BLaER1 (cell line): ENCODE results near the gene SULT2B1.
A peak's percentile ranks its signal among the peaks of the same experiment; 100 is the strongest.

Experiments
- H3K27ac ChIP-seq: shearing (Covaris generic); formaldehyde crosslinking; 2 replicates; pipeline ENCODE4 v1.8.1; 2022
- H3K27me3 ChIP-seq: shearing (Covaris generic); formaldehyde crosslinking; 2 replicates; pipeline ENCODE4 v1.8.1; 2022
- H3K36me3 ChIP-seq: shearing (Covaris generic); formaldehyde crosslinking; 2 replicates; pipeline ENCODE4 v1.8.1; 2022
- H3K4me1 ChIP-seq: shearing (Covaris generic); formaldehyde crosslinking; 2 replicates; pipeline ENCODE4 v1.8.1; 2022
- H3K4me2 ChIP-seq: shearing (Covaris generic); formaldehyde crosslinking; 2 replicates; pipeline ENCODE4 v1.8.1; 2022
- H3K4me3 ChIP-seq: shearing (Covaris generic); formaldehyde crosslinking; 2 replicates; pipeline ENCODE4 v1.8.1; 2022
- H3K9ac ChIP-seq: shearing (Covaris generic); formaldehyde crosslinking; 2 replicates; pipeline ENCODE4 v1.8.1; 2022
- H3K9me3 ChIP-seq: shearing (Covaris generic); formaldehyde crosslinking; 2 replicates; pipeline ENCODE4 v1.8.1; 2022
- H4K20me1 ChIP-seq: shearing (Covaris generic); formaldehyde crosslinking; 2 replicates; pipeline ENCODE4 v1.8.1; 2022
- Cebpa-rat ChIP-seq: shearing (Covaris generic); IDR thresholded peaks from 2 replicates; pipeline ENCODE4 v1.8.1; 2022

Gene SULT2B1

DNA sequence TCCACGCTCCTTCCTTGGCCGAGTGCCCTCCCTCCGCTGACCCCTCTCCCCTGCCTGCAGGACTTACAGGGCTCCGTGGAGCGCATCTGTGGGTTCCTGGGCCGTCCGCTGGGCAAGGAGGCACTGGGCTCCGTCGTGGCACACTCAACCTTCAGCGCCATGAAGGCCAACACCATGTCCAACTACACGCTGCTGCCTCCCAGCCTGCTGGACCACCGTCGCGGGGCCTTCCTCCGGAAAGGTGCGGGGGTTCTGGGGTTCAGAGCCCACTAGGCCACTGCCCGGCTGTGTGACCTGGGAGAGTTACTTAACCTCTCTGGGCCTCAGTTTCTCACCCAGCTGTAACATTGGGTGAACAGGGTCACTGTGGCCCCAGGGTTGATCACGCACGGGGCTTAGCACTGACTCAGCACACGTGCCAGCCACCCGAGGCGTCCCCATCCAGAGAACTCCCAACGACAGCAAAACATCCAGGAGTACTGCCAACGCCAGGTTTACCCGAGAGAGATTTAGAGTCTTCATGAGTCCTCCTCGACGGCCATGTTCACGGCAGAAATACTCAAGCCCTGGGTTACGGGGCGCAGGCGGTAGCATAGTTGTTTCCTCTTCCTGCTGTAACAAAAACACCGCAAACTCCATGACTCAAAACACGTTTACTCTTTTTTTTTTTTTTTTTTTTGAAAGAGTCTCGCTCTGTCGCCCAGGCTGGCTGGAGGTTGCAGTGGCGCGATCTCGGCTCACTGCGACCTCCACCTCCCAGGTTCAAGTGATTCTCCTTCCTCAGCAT is 44.9 kb downstream of the SULT2B1 start:
- no peaks in the 10 kb centered on the region for H3K9me3 ChIP-seq
- no peak overlapping the region for H3K4me3 ChIP-seq
- no peaks in the 10 kb centered on the region for H4K20me1 ChIP-seq
- no peak for TF ChIP-seq Cebpa-rat
- H3K4me1 ChIP-seq, result peaks cover 47% of the 10 kb centered on the region
- no peaks in the 10 kb centered on the region for H3K27me3 ChIP-seq
- H3K27ac ChIP-seq, result peak overlapping the region; percentile 61
- no peak overlapping the region for H3K9ac ChIP-seq
- H3K36me3 ChIP-seq, result no peaks in the 10 kb centered on the region
- H3K4me2 ChIP-seq, result peak overlapping the region; percentile 63

DNA sequence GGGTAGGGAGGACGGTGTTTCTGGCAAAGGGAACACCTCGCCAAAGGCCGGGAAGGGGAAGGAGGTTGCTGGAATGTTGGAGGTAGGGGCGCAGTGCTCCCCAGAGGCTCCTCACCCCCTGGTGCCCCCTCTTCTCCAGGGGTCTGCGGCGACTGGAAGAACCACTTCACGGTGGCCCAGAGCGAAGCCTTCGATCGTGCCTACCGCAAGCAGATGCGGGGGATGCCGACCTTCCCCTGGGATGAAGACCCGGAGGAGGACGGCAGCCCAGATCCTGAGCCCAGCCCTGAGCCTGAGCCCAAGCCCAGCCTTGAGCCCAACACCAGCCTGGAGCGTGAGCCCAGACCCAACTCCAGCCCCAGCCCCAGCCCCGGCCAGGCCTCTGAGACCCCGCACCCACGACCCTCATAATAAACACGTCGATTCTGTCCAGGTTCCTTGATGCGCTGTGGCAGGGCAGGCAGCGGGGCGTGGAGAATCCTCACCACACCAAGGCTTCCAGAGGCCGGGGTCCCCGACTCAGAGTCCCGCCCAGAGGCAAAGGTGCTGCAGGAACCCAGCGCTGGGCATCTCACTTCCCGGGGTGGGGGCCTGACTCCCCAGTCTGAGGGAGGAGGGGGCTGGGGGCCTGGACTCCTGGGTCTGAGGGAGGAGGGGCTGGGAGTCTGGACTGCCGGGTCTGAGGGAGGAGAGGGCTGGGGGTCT is 47.2 kb downstream of the SULT2B1 start:
- H3K27ac ChIP-seq, result no peak overlapping the region
- H3K9me3 ChIP-seq, result no peaks in the 10 kb centered on the region
- H3K9ac ChIP-seq, result no peak overlapping the region
- peaks cover 35% of the 10 kb centered on the region for H3K4me1 ChIP-seq
- H3K27me3 ChIP-seq, result no peaks in the 10 kb centered on the region
- no peak overlapping the region for H3K4me3 ChIP-seq
- no peak for TF ChIP-seq Cebpa-rat
- no peaks in the 10 kb centered on the region for H4K20me1 ChIP-seq
- H3K36me3 ChIP-seq, result peaks cover 7% of the 10 kb centered on the region; the same call in 1 of the 2 replicates
- H3K4me2 ChIP-seq, result peak overlapping the region; percentile 46

- no peaks in the 10 kb centered on the region for H4K20me1 ChIP-seq
- TF ChIP-seq Cebpa-rat, result no peak
- no peak overlapping the region for H3K4me2 ChIP-seq
- no peak overlapping the region for H3K27ac ChIP-seq
- H3K9me3 ChIP-seq, result no peaks in the 10 kb centered on the region
- H3K36me3 ChIP-seq, result peaks cover 7% of the 10 kb centered on the region; the same call in 1 of the 2 replicates
- H3K4me3 ChIP-seq, result no peak overlapping the region
- peaks cover 33% of the 10 kb centered on the region for H3K4me1 ChIP-seq
- no peak overlapping the region for H3K9ac ChIP-seq
- no peaks in the 10 kb centered on the region for H3K27me3 ChIP-seq
These were observed 48.9 kb downstream of the SULT2B1 start for GRCh38 chr19:48600679-48601417.

DNA sequence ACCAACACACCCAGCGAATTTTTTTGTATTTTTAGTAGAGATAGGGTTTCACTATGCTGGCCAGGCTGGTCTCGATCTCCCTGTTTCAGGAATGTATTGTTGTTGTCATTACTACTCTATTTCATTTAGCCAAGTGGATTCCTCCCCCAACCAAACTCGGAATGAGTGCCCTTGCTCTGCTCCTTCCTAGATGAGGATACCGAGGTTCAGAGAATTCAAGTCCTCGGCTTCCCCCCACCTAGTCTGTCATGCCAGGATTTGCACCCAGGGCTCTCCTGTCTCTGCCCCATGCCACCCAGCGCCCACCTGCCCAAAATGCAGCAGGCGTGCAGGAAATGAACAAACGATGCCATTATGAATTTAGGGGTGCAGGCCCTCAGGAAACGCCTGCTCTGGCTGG is 51.0 kb downstream of the SULT2B1 start:
- Histone ChIP-seq H3K9ac (no peak overlapping the region), H3K4me1 (peaks cover 13% of the 10 kb centered on the region), H3K4me3 (no peak overlapping the region), H3K27me3 (no peaks in the 10 kb centered on the region), H4K20me1 (no peaks in the 10 kb centered on the region), H3K9me3 (no peaks in the 10 kb centered on the region), H3K36me3 (peaks cover 7% of the 10 kb centered on the region; the same call in 1 of the 2 replicates), H3K4me2 (no peak overlapping the region), H3K27ac (no peak overlapping the region)
- no peak for TF ChIP-seq Cebpa-rat

- no peak for TF ChIP-seq Cebpa-rat
- no peak overlapping the region for H3K4me3 ChIP-seq
- no peak overlapping the region for H3K4me2 ChIP-seq
- no peaks in the 10 kb centered on the region for H4K20me1 ChIP-seq
- no peak overlapping the region for H3K9ac ChIP-seq
- H3K4me1 ChIP-seq, result peaks cover 15% of the 10 kb centered on the region
- H3K27me3 ChIP-seq, result no peaks in the 10 kb centered on the region
- H3K27ac ChIP-seq, result no peak overlapping the region
- no peaks in the 10 kb centered on the region for H3K9me3 ChIP-seq
- peaks cover 7% of the 10 kb centered on the region; the same call in 1 of the 2 replicates for H3K36me3 ChIP-seq
These were observed 51.5 kb downstream of the SULT2B1 start for GRCh38 chr19:48603449-48603848.

GRCh38 chr19:48603850-48604249 is 51.9 kb downstream of the SULT2B1 start:
- TF ChIP-seq Cebpa-rat, result no peak
- no peaks in the 10 kb centered on the region for H4K20me1 ChIP-seq
- H3K4me3 ChIP-seq, result no peak overlapping the region
- H3K4me1 ChIP-seq, result peaks cover 18% of the 10 kb centered on the region
- peaks cover 7% of the 10 kb centered on the region; the same call in 1 of the 2 replicates for H3K36me3 ChIP-seq
- H3K9ac ChIP-seq, result no peak overlapping the region
- no peaks in the 10 kb centered on the region for H3K27me3 ChIP-seq
- H3K4me2 ChIP-seq, result no peak overlapping the region
- H3K9me3 ChIP-seq, result no peaks in the 10 kb centered on the region
- no peak overlapping the region for H3K27ac ChIP-seq

DNA sequence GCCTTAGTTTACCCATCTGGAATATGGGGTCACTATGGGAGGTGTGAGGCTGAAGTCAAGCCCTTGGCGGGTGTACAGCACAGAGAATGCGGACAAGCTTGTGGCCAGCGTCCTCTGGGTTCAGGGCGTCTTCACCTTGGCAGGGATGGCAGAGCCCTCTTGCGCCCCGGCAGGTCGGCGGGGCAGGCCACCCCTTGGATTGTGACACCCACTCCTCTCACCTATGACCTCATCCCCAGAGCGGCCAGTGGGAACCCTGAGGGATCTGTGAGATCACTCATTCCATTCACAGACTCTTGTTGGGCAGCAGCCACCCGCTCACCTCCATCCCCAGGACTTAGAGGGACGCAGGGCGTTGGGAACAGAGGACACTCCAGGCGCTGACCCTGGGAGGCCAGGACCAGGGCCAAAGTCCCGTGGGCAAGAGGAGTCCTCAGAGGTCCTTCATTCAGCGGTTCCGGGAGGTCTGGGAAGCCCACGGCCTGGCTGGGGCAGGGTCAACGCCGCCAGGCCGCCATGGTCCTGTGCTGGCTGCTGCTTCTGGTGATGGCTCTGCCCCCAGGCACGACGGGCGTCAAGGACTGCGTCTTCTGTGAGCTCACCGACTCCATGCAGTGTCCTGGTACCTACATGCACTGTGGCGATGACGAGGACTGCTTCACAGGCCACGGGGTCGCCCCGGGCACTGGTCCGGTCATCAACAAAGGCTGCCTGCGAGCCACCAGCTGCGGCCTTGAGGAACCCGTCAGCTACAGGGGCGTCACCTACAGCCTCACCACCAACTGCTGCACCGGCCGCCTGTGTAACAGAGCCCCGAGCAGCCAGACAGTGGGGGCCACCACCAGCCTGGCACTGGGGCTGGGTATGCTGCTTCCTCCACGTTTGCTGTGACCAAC is 54.7 kb downstream of the SULT2B1 start, which contains the start of gene SPACA4:
SPACA4 (plus strand) TSS at position 280 of the 896 bp plus-strand sequence; CDS start at position 517, 237 bp downstream.
- no peaks in the 10 kb centered on the region for H4K20me1 ChIP-seq
- no peak within 1 kb of the TSS for H3K4me2 ChIP-seq
- H3K27ac ChIP-seq, result no peak within 1 kb of the TSS
- H3K9ac ChIP-seq, result 0 out of 2 replicates have a peak within 1 kb of the TSS, but pooled peaks have one; percentile 34
- H3K9me3 ChIP-seq, result no peaks in the 10 kb centered on the region
- peaks cover 7% of the 10 kb centered on the region; the same call in 1 of the 2 replicates for H3K36me3 ChIP-seq
- H3K27me3 ChIP-seq, result no peaks in the 10 kb centered on the region
- H3K4me1 ChIP-seq, result peaks cover 12% of the 10 kb centered on the region
- no peak within 1 kb of the TSS for H3K4me3 ChIP-seq
- no peak for TF ChIP-seq Cebpa-rat

DNA sequence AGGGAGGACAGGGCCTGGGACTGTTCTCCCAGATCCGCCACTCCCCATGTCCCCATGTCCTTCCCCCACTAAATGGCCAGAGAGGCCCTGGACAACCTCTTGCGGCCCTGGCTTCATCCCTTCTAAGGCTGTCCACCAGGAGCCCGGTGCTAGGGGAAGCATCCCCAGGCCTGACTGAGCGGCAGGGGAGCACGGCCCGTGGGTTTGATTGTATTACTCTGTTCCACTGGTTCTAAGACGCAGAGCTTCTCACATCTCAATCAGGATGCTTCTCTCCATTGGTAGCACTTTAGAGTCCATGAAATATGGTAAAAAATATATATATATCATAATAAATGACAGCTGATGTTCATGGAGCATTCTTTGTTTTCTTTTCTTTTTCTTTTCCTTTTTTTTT is 55.4 kb downstream of the SULT2B1 start:
- peaks cover 7% of the 10 kb centered on the region; the same call in 1 of the 2 replicates for H3K36me3 ChIP-seq
- TF ChIP-seq Cebpa-rat, result no peak
- no peaks in the 10 kb centered on the region for H3K9me3 ChIP-seq
- no peaks in the 10 kb centered on the region for H4K20me1 ChIP-seq
- no peak overlapping the region for H3K4me2 ChIP-seq
- peaks cover 12% of the 10 kb centered on the region for H3K4me1 ChIP-seq
- H3K4me3 ChIP-seq, result no peak overlapping the region
- H3K9ac ChIP-seq, result 0 out of 2 replicates have a peak overlapping the region, but pooled peaks have one; percentile 34
- no peaks in the 10 kb centered on the region for H3K27me3 ChIP-seq
- H3K27ac ChIP-seq, result no peak overlapping the region

DNA sequence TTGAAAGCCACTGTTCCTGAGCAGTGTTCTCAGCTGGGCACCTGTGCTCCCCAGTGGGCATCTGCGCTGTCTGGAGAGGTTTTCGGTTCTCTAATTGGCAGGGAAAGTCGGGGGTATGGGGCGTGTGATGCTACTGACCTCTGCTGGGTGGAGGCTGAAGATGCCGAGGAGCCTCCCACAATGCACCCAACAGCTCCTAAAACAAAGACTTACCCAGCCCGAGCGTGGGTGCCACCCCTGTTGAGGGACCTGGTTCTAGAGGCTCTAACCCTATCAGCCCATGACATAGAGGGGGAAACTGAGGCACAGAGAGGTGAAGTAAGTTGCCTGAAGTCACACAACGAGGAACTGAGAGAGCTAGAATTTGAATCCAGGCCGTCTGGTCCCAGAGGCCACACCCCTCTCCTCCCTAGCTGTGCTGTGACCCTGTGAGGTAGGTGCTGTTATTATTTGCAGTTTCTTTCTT is 56.9 kb downstream of the SULT2B1 start:
- Histone ChIP-seq H3K4me3 (no peak overlapping the region), H3K4me1 (peaks cover 24% of the 10 kb centered on the region), H3K27ac (peak overlapping the region; percentile 67), H3K9me3 (no peaks in the 10 kb centered on the region), H3K4me2 (peak overlapping the region; percentile 70), H3K27me3 (no peaks in the 10 kb centered on the region), H3K36me3 (peaks cover 9% of the 10 kb centered on the region), H3K9ac (peak overlapping the region; percentile 66; the same call in 1 of the 2 replicates), H4K20me1 (peaks cover 4% of the 10 kb centered on the region; the same call in 1 of the 2 replicates)
- no peak for TF ChIP-seq Cebpa-rat
